Activated CD8-positive, alpha-beta memory T cell treated with anti-CD3 and anti-CD28 coated beads, Interleukin-2, amount 10 ng/mL, durations not matched to agents 7 days and 5 days (primary cell): ENCODE results near the gene GFER. TPM values are rescaled to one million over a fixed set of nuclear protein-coding genes. Genes with fewer than 3 reads are reported as not detected.
"Not testable (repeated sequence)": the region's sequence is repeated elsewhere in the genome, so short reads cannot be mapped to it uniquely, and the experiment has no call there.

ENCODE experiments used
- ATAC-seq: fragments of 150-1000 bp; cut with Tn5 transposase; one replicate; pipeline ENCODE4 v1.10.0; 2021; ENCODE audit warnings: moderate library complexity
- CTCF ChIA-PET: fragments of 350-600 bp; sonication (Branson Sonifier 250); formaldehyde crosslinking; loops from one replicate; lab custom pipeline; 2021; ENCODE audit warnings: antibody characterized with exemption; lab: Charles Lee
- DNase-seq: peaks from one replicate; pipeline ENCODE4 v3.0.0-alpha.2; 2020
- H3K27ac Mint-ChIP-seq: one replicate; pipeline ENCODE4 v1.8.0; 2021; ENCODE audit warnings: mild to moderate bottlenecking, mixed read lengths
- H3K27me3 Mint-ChIP-seq: one replicate; pipeline ENCODE4 v1.8.0; 2021; ENCODE audit warnings: mixed read lengths
- H3K36me3 Mint-ChIP-seq: one replicate; pipeline ENCODE4 v1.8.0; 2021; ENCODE audit warnings: mild to moderate bottlenecking, mixed read lengths
- H3K4me1 Mint-ChIP-seq: one replicate; pipeline ENCODE4 v1.8.0; 2021; ENCODE audit warnings: mixed read lengths
- H3K4me3 Mint-ChIP-seq: one replicate; pipeline ENCODE4 v1.8.0; 2021; ENCODE audit warnings: mild to moderate bottlenecking, moderate library complexity, mixed read lengths
- H3K9me3 Mint-ChIP-seq: one replicate; pipeline ENCODE4 v1.8.0; 2022; ENCODE audit warnings: low read depth, mixed read lengths
- total RNA-seq, 2 experiments: library from RNA; stranded (reverse); gene quantifications; one replicate each; pipeline ENCODE4 v1.2.3, GENCODE V29; 2021

The GFER gene
- total RNA-seq, 2 experiments from 2014 or later, result 33.5 to 40.9 TPM

DNA sequence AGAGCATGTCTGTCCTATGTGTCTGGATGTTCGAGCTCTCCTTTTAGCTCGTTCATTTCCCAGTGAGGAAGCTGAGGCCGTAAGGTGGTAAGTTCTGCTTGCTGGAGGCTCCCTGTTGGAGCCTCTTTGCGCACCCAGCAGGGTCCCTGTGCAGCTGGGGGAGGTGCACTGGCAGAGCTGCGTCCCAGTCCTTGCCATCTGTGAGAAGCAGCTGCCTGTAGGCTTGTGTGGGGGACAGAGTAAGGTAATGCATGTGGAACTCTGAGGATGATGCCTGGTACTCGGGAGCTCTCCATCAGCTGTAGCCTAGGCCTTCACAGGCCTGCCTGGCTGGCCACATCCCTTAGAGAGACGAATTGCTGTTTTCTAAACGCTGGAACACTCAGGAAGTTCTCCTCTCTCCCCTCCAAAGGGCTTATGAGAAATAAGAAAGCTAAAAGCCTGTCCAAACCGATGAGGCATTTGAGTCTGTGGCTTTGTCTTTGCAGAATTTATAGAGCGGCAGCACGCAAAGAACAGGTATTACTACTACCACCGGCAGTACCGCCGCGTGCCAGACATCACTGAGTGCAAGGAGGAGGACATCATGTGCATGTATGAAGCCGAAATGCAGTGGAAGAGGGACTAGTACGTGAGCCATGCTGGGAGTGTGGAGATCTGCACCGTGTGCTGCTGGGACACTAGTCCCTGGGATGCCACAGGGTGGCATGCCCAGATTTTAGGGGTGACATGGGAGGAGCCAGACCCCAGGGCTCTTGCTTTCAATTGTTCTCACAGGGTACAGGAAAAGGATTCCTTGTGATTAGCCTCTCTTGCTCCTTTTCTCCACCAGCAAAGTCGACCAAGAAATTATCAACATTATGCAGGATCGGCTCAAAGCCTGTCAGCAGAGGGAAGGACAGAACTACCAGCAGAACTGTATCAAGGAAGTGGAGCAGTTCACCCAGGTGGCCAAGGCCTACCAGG, 23.0 kb upstream of the GFER start:
- no peaks in the 10 kb centered on the region for H3K9me3 Mint-ChIP-seq
- CTCF ChIA-PET, result interaction anchor here (0.9 to 2.9 kb wide), 5 partner anchors 11 to 43 kb away, joined by 3 to 10 read pairs (median 5); partner anchors contain the start of genes GFER and TBL3
- H3K4me1 Mint-ChIP-seq, result peaks cover 50% of the 10 kb centered on the region
- H3K4me3 Mint-ChIP-seq, result peak overlapping the region; percentile 88
- H3K27me3 Mint-ChIP-seq, result peaks cover 2% of the 10 kb centered on the region
- H3K36me3 Mint-ChIP-seq, result peaks cover 36% of the 10 kb centered on the region
- peak overlapping the region; percentile 94 for H3K27ac Mint-ChIP-seq
- peak; percentile 74 for DNase-seq
- ATAC-seq, result peak; percentile 1

DNA sequence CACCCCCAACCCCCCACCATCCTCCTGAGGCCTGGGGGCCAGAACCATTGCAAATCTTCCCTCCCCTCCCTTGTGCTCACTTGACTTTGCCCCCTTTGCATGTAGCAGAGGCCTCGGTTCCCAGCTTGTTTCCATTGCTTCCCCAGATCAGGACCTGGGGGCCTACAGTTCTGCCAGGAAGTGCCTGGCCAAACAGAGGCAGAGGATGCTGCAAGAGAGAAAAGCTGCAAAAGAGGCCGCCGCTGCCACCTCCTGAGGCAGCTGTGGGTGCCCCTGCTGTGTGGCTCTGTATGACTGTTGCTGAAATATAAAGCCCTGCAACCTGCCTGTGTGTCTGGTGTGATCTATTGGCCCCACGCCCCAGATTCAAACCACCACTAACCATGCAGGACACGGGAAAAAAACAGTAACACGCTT, 22.3 kb upstream of the GFER start:
- Mint-ChIP-seq H3K4me3 (peak overlapping the region; percentile 88), H3K36me3 (peaks cover 36% of the 10 kb centered on the region), H3K27me3 (peaks cover 2% of the 10 kb centered on the region), H3K4me1 (peaks cover 50% of the 10 kb centered on the region), H3K9me3 (no peaks in the 10 kb centered on the region), H3K27ac (peak overlapping the region; percentile 95)
- CTCF ChIA-PET, result interaction anchor here (1.3 to 2.9 kb wide), 2 partner anchors 32 to 42 kb away, joined by 5 to 10 read pairs; no protein-coding TSS in a partner anchor
- DNase-seq (peak; percentile 67), ATAC-seq (no peak)

DNA sequence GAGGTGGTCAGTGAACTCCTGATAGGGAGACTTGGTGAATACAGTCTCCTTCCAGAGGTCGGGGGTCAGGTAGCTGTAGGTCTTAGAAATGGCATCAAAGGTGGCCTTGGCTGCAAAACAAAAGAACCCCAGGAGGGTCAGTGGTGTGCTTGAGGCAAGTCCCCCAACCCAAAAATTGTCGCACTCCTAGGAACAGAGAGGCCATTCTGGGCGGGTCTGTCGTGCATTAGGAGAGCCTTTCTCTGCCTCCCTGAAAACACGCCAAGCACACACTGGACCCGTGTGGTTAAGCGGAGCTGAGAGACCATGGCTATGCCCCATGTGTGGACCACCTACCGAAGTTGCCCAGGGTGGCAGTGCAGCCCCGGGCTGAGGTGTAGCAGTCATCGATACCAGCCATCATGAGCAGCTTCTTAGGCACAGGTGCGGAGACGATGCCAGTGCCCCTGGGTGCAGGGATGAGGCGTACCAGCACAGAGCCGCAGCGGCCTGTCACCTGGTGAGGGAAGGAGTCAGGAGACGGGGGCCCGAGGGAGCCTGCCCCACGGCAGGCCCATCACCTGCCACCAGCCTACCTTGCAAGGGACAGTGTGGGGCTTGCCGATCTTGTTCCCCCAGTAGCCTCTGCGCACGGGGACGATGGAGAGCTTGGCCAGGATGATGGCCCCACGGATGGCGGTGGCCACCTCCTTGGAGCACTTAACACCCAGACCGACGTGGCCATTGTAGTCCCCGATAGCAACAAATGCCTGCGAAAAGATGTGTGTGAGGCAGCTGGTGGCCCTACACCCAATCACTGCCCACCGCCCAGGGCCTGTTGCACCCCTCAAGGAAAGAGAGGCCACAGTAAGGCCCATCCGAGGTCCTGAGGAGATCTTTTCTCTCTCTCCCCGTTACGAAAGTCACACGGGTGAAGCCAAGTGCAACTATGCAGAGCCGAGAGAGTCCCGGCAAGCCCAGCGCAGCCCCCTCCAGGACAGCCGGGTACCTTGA, 21.5 kb upstream of the GFER start:
- Mint-ChIP-seq H3K4me3 (peak overlapping the region; percentile 88), H3K27ac (peak overlapping the region; percentile 95), H3K36me3 (peaks cover 36% of the 10 kb centered on the region), H3K4me1 (peaks cover 50% of the 10 kb centered on the region)
- H3K27me3 Mint-ChIP-seq, CTCF ChIA-PET, DNase-seq, ATAC-seq, H3K9me3 Mint-ChIP-seq: not testable (repeated sequence)

DNA sequence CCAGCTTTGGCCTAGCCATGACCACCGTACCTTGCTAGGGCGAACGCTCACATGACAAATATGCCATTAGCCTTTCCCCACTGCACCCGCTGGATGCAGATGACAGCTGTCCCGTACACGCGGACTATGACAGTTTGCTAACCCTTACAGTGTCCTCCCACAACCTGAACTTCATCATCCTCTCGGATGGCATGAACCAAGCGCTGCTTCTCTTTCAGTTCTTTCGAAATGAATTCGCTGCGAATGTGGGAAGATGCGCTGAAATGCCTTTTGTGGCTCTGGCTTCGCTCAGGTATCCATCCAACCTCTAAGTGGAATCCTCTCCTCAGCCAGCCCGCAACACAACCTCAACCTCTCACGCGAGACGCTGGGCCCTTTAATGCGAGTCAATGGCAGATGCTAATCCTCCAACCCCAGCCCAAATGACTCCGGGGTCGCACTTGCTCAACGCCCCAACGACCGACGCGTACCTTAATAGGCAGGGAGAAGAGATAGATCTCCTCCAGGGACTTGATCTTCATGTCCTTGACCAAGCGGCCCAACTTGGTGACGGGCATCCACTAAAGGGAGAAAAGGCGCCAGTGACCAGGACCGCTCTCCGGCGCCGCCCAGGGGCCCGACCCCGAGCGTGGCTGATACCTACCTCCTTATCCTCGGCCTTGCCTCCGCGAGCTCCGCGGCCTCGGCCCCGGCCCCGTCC, 20.0 kb upstream of the GFER start:
- Mint-ChIP-seq H3K27ac (peak overlapping the region; percentile 95), H3K27me3 (no peaks in the 10 kb centered on the region), H3K9me3 (no peaks in the 10 kb centered on the region), H3K4me1 (peaks cover 46% of the 10 kb centered on the region), H3K4me3 (peak overlapping the region; percentile 88), H3K36me3 (peaks cover 36% of the 10 kb centered on the region)
- DNase-seq (peak; percentile 65), ATAC-seq (peak; percentile 5)
- CTCF ChIA-PET, result interaction anchor here (0.5 to 1.9 kb wide), 7 partner anchors 20 to 191 kb away, joined by 3 to 7 read pairs (median 4); partner anchors contain the start of gene GFER

DNA sequence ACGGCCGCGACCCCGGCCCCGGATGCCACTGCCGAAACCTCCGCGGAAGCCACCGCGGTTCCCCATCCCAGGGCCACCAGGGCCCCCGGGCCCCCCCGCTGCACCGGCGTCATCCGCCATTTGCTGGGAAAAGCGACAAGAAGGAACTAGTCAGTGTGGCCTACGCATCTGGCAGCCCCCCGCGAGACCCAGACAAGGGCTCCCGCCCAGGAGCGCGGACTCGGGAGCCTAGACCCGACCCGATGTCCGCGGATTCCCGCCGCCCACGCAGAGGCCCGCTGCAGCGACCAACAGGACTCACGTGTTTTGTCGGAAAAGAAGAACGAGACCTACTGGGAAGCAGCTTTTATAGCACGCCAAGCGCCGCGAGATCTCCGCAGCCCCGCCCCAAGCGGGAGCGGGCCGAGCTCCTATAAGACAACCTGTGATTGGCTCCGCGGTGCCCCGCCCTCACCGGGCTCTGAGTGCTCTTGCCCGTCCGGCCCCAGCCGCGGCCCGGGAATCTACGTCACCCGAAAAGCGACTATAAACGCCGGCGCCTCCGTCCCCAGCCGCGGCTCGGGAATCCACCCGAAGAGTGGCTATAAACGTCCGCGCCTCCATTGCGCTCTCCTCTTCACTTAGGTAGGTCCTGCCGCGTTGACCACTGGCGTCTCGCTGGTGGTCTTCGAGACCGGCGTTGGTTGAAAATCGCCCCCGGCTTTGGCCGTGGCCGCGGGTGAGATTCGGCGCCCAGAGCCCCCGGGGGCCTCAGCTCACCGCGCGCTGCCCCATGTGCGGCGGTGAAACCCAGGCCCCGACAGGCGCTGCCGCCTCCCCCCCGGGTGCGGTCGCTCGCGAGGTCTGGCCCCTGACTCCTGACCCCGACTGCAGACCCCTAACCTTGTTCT, 19.2 kb upstream of the GFER start, which contains the start of gene RPS2:
Gene RPS2 (minus strand): TSS at position 321 of the 890 bp plus-strand sequence. CDS start 201 bp downstream, at position 120.
- DNase-seq, result peak; percentile 100
- peaks cover 43% of the 10 kb centered on the region for H3K4me1 Mint-ChIP-seq
- no peaks in the 10 kb centered on the region for H3K9me3 Mint-ChIP-seq
- no peaks in the 10 kb centered on the region for H3K27me3 Mint-ChIP-seq
- CTCF ChIA-PET, result interaction anchor here (0.5 to 1.9 kb wide), 11 partner anchors 19 to 190 kb away, joined by 3 to 7 read pairs (median 4); partner anchors contain the start of genes GFER, NUBP2, SPSB3 and ZNF598
- H3K36me3 Mint-ChIP-seq, result peaks cover 36% of the 10 kb centered on the region
- peak within 1 kb of the TSS; percentile 88 for H3K4me3 Mint-ChIP-seq
- ATAC-seq, result peak; percentile 85
- peak within 1 kb of the TSS; percentile 97 for H3K27ac Mint-ChIP-seq

DNA sequence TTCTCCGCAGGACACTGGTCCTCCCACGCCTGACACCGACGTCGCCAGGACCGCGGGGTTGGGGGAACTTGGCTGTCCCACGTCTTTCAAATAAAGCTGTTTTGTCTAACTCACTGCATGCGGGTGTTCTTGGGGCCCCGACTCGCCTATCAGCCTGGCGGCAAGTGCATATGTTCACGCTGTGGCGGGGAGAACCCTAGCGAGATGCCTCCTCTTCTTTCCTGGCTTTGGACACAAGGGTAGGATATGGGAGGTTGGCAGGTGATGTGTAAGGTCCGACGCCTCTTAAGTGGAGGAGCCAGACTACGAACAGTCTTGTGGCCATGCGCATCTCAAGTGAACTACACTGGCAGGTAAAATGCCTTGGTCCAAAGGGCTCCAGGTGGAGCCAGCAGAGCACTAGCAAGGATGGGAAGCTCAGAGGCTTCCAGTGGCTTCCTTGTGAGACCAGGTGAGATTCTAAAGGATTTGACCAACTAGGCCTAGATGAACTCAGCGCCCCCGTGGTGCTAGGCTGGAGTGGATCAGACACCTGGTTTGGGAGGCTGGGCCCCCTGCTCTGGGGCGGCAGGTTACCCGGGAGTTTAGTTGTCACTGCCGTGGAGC, 18.5 kb upstream of the GFER start:
- peak overlapping the region; percentile 88 for H3K4me3 Mint-ChIP-seq
- CTCF ChIA-PET, result interaction anchor here (0.7 to 1.9 kb wide), 9 partner anchors 19 to 183 kb away, joined by 3 to 7 read pairs (median 4); partner anchors contain the start of genes GFER, NUBP2, SPSB3 and ZNF598
- peaks cover 43% of the 10 kb centered on the region for H3K4me1 Mint-ChIP-seq

DNA sequence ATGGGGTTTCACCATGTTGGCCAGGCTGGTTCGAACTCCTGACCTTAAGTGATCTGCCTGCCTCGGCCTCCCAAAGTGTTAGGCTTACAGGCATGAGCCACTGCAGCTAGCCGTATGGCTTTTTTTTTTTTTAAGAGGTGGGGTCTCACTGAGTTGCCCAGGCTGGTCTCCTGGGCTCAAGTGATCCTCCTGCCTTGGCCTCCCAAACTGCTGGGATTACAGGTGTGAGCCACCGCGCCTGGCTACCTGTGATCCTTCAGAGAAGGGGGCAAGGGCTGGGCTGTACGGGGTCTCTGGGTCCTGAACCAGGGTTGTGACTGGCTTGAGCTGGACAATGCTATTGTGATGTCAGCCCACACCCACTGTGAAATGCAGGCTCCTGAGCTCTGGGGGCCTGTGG, 17.5 kb upstream of the GFER start, which contains the start of gene RNF151:
Gene RNF151 (plus strand): TSS at position 397 of the 400 bp plus-strand sequence. CDS start 26 bp downstream, outside the sequence.
- Mint-ChIP-seq H3K27ac (peak within 1 kb of the TSS; percentile 97), H3K9me3 (no peaks in the 10 kb centered on the region), H3K4me3 (peak within 1 kb of the TSS; percentile 88), H3K4me1 (peaks cover 41% of the 10 kb centered on the region), H3K27me3 (no peaks in the 10 kb centered on the region), H3K36me3 (peaks cover 30% of the 10 kb centered on the region)
- ATAC-seq (no peak), DNase-seq (no peak)
- CTCF ChIA-PET, result interaction anchor here (1.8 kb wide), 1 partner anchor 43 kb away, joined by 3 read pairs; the partner anchor contains the start of gene ZNF598

More for the DNA sequence above, 18.5 kb upstream of the GFER start:
- DNase-seq, result no peak
- H3K27me3 Mint-ChIP-seq, result no peaks in the 10 kb centered on the region
- no peaks in the 10 kb centered on the region for H3K9me3 Mint-ChIP-seq
- peaks cover 34% of the 10 kb centered on the region for H3K36me3 Mint-ChIP-seq
- H3K27ac Mint-ChIP-seq, result peak overlapping the region; percentile 97
- no peak for ATAC-seq

DNA sequence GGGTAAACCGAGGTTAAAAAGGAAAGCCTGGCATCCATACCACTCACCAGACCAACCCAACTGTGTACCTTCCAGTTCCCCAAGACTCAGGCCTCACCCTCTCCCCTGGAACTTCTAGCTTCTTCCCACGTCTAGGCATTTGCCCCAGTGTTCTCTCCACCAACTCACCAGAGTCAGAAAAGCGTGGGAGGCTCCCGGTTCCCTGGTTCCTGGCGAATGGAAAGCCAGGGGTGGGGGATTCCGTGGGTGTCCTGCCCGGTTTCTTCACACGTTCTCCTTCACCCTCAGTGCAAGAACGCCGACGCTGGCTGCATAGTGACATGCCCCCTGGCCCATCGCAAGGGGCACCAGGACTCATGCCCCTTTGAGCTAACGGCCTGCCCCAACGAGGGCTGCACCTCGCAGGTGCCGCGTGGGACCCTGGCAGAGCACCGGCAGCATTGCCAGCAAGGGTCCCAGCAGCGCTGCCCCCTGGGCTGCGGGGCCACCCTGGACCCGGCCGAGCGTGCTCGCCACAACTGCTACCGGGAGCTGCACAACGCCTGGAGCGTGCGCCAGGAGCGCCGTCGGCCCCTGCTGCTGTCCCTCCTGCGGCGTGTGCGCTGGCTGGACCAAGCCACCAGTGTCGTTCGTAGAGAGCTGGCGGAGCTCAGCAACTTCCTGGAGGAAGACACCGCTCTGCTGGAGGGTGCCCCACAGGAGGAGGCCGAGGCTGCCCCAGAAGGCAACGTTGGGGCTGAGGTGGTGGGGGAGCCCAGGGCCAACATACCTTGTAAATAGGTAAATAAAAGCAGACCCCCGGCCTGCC, 15.6 kb upstream of the GFER start:
- CTCF ChIA-PET, result no interaction called here
- ATAC-seq, result no peak
- H3K4me3 Mint-ChIP-seq, result no peak overlapping the region

DNA sequence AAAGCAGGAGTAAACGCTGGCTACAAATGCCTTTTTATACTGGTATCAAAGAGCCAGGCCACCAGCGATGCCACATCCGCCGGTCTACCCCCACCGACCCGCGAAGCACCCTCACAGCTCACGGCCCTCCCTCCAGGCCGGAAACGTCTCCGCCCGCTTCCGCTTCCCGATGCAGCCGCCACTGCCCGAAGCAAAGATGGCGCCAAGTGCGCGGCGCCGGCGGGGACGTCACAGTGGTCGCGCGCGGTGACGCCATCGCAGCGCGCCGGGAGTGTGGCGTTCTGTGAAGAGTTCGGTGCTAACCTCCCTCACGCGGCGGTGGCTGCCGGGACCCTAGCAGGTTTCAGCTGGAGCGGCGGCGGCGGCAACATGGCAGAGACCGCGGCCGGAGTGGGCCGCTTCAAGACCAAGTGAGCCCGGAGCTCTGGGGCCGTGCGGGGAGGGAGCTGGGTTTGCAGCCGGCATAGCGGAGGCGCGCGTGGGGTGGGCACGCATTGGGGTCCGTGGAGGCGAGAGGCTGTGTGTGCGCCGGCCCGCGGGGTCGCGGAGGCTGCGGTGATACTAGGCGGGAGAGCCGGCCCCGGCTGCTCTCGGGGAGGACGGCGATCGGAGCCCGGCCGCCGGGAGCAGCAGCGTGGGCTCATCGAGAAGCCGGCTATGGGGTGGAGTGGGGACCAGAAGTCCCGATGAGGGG, 12.1 kb upstream of the GFER start, which contains the start of gene TBL3:
Gene TBL3 (plus strand): TSS at position 258 of the 694 bp plus-strand sequence. CDS start 112 bp downstream, at position 370.
- H3K27ac Mint-ChIP-seq, result peak within 1 kb of the TSS; percentile 98
- peaks cover 2% of the 10 kb centered on the region for H3K36me3 Mint-ChIP-seq
- CTCF ChIA-PET, result interaction anchor here (0.7 to 2.0 kb wide), 8 partner anchors 11 to 183 kb away, joined by 3 to 13 read pairs (median 3); partner anchors contain the start of genes GFER, MSRB1 and TRAF7
- no peaks in the 10 kb centered on the region for H3K9me3 Mint-ChIP-seq
- peaks cover 25% of the 10 kb centered on the region for H3K4me1 Mint-ChIP-seq
- H3K27me3 Mint-ChIP-seq, result no peaks in the 10 kb centered on the region
- ATAC-seq, result peak; percentile 92
- DNase-seq, result peak; percentile 98
- peak within 1 kb of the TSS; percentile 92 for H3K4me3 Mint-ChIP-seq

More for the DNA sequence above, 15.6 kb upstream of the GFER start:
- no peak for DNase-seq
- Mint-ChIP-seq H3K27me3 (no peaks in the 10 kb centered on the region), H3K36me3 (peaks cover 11% of the 10 kb centered on the region), H3K9me3 (no peaks in the 10 kb centered on the region), H3K27ac (no peak overlapping the region), H3K4me1 (peaks cover 36% of the 10 kb centered on the region)
